Loucy (cell line): Measurements from ENCODE around the gene MRTFA.

Experiments
- H2AFZ ChIP-seq: fragments of 200-600 bp; sonication (generic); 2 replicates; pipeline ENCODE4 v1.6.0; 2016; ENCODE audit warnings: antibody characterized with exemption, mild to moderate bottlenecking, low read length, moderate library complexity
- H3F3A ChIP-seq: fragments of 200-600 bp; 2 replicates; pipeline ENCODE4 v1.6.0; 2016; ENCODE audit warnings: antibody characterized with exemption, low read depth, mild to moderate bottlenecking
- H3K27me3 ChIP-seq: fragments of 200-600 bp; sonication (generic); 2 replicates; pipeline ENCODE4 v1.6.1; 2014; ENCODE audit warnings: low read length, mild to moderate bottlenecking; ENCODE audit not compliant: insufficient read depth, poor library complexity, severe bottlenecking
- H3K36me3 ChIP-seq: fragments of 200-600 bp; sonication (generic); 2 replicates; pipeline ENCODE4 v1.6.1; 2016; ENCODE audit warnings: low read length; ENCODE audit not compliant: insufficient read depth
- H3K4me1 ChIP-seq: fragments of 200-600 bp; sonication (generic); 2 replicates; pipeline ENCODE4 v1.5.1; 2014; ENCODE audit warnings: low read length, mild to moderate bottlenecking; ENCODE audit not compliant: insufficient read depth, poor library complexity, severe bottlenecking
- H3K4me2 ChIP-seq: fragments of 200-600 bp; sonication (generic); 2 replicates; pipeline ENCODE4 v1.6.0; 2014; ENCODE audit warnings: antibody characterized with exemption, low read length, low read depth, mild to moderate bottlenecking; ENCODE audit not compliant: poor library complexity, severe bottlenecking
- H3K4me3 ChIP-seq: fragments of 200-600 bp; sonication (generic); 2 replicates; pipeline ENCODE4 v1.5.1; 2014; ENCODE audit warnings: low read length, mild to moderate bottlenecking, mixed read lengths; ENCODE audit not compliant: poor library complexity, severe bottlenecking
- H3K79me2 ChIP-seq: fragments of 200-600 bp; sonication (generic); 2 replicates; pipeline ENCODE4 v1.6.1; 2014; ENCODE audit warnings: low read length; ENCODE audit not compliant: insufficient read depth
- H3K9ac ChIP-seq: fragments of 200-600 bp; sonication (generic); 2 replicates; pipeline ENCODE4 v1.6.0; 2014; ENCODE audit warnings: mild to moderate bottlenecking, low read depth, low read length, moderate library complexity; ENCODE audit not compliant: poor library complexity, severe bottlenecking
- H3K9me2 ChIP-seq: fragments of 200-600 bp; sonication (generic); replicated peaks from 2 replicates; pipeline ENCODE4 v1.6.1; 2016; ENCODE audit warnings: low read depth, low read length, mixed read lengths
- H3K9me3 ChIP-seq: fragments of 200-600 bp; sonication (generic); 2 replicates; pipeline ENCODE4 v1.6.1; 2014; ENCODE audit warnings: mild to moderate bottlenecking, antibody characterized with exemption, low read length, low read depth; ENCODE audit not compliant: insufficient read depth
- H4K20me1 ChIP-seq: fragments of 200-600 bp; sonication (generic); 2 replicates; pipeline ENCODE4 v1.6.0; 2014; ENCODE audit warnings: antibody characterized with exemption, low read length, mild to moderate bottlenecking; ENCODE audit not compliant: insufficient read depth, poor library complexity, severe bottlenecking
- EZH2phosphoT487 ChIP-seq: fragments of 200-600 bp; IDR thresholded peaks from 2 replicates; pipeline ENCODE4 v1.6.1; 2018; ENCODE audit warnings: antibody characterized with exemption, mild to moderate bottlenecking, moderate library complexity, borderline replicate concordance
- TF ChIP-seq, protein P1 (sequence below): fragments of 200-600 bp; sonication (generic); conservative IDR thresholded peaks from 2 replicates; pipeline ENCODE4 v1.5.1; 2014; ENCODE audit warnings: mild to moderate bottlenecking, antibody characterized with exemption, low read length

Gene MRTFA

GRCh38 chr22:40651057-40651456 is 14.5 kb upstream of the MRTFA start:
- Histone ChIP-seq H3K9ac (peak overlapping the region; percentile 70), H3F3A (no peaks in the 10 kb centered on the region), H3K9me2 (no peaks in the 10 kb centered on the region), H2AFZ (peak overlapping the region; percentile 71), H3K79me2 (peaks cover 7% of the 10 kb centered on the region; the same call in 1 of the 2 replicates), H3K36me3 (no peaks in the 10 kb centered on the region), H4K20me1 (no peaks in the 10 kb centered on the region), H3K9me3 (no peaks in the 10 kb centered on the region), H3K4me2 (peak overlapping the region; percentile 64), H3K4me1 (no peaks in the 10 kb centered on the region), H3K4me3 (peak overlapping the region; percentile 72), H3K27me3 (no peaks in the 10 kb centered on the region)
- TF ChIP-seq, protein P1, sequence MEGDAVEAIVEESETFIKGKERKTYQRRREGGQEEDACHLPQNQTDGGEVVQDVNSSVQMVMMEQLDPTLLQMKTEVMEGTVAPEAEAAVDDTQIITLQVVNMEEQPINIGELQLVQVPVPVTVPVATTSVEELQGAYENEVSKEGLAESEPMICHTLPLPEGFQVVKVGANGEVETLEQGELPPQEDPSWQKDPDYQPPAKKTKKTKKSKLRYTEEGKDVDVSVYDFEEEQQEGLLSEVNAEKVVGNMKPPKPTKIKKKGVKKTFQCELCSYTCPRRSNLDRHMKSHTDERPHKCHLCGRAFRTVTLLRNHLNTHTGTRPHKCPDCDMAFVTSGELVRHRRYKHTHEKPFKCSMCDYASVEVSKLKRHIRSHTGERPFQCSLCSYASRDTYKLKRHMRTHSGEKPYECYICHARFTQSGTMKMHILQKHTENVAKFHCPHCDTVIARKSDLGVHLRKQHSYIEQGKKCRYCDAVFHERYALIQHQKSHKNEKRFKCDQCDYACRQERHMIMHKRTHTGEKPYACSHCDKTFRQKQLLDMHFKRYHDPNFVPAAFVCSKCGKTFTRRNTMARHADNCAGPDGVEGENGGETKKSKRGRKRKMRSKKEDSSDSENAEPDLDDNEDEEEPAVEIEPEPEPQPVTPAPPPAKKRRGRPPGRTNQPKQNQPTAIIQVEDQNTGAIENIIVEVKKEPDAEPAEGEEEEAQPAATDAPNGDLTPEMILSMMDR, result no peak
- no peak for TF ChIP-seq EZH2phosphoT487

- H3K4me3 ChIP-seq, result no peak overlapping the region
- no peaks in the 10 kb centered on the region for H3K9me3 ChIP-seq
- H3K36me3 ChIP-seq, result no peaks in the 10 kb centered on the region
- no peak overlapping the region for H3K9ac ChIP-seq
- H3F3A ChIP-seq, result no peaks in the 10 kb centered on the region
- H3K27me3 ChIP-seq, result no peaks in the 10 kb centered on the region
- H3K4me2 ChIP-seq, result no peak overlapping the region
- no peaks in the 10 kb centered on the region for H3K4me1 ChIP-seq
- H3K79me2 ChIP-seq, result peaks cover 7% of the 10 kb centered on the region; the same call in 1 of the 2 replicates
- H3K9me2 ChIP-seq, result no peaks in the 10 kb centered on the region
- no peak for TF ChIP-seq EZH2phosphoT487
- TF ChIP-seq, protein P1, result no peak
- H2AFZ ChIP-seq, result no peak overlapping the region
- H4K20me1 ChIP-seq, result no peaks in the 10 kb centered on the region
Measured at GRCh38 chr22:40648386-40648785, 11.9 kb upstream of the MRTFA start.

DNA sequence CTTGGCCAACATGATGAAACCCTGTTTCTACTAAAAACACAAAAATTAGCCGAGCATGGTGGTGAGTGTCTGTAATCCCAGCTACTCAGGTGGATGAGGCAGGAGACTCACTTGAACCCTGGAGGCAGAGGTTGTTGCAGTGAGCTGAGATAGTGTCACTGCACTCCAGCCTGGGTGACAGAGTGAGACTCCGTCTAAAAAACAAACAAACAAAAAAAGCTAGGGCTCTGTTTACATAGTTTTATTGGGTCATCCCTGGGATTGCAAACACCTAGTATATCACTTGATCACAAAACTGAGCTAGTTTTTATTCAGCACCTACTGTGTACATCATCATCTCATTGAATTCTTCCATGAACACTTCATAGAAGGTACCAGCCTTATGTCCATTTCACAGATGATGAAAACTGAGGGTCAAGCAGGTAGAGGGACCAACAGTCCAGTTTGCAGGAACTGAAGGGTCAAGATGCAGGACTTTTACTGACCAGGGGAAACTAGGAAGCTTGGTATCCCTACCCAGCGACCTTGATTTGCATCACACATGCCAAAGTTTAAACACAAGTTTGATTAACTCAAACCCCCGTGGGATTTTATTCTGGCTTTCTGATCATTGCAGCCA is 9.2 kb upstream of the MRTFA start:
- Histone ChIP-seq H3F3A (no peaks in the 10 kb centered on the region), H3K4me1 (no peaks in the 10 kb centered on the region), H2AFZ (peak overlapping the region; percentile 49; the same call in 1 of the 2 replicates), H3K4me2 (peak overlapping the region; percentile 41), H3K4me3 (no peak overlapping the region), H3K9me2 (no peaks in the 10 kb centered on the region), H3K79me2 (no peaks in the 10 kb centered on the region), H3K9me3 (no peaks in the 10 kb centered on the region), H3K9ac (no peak overlapping the region), H3K36me3 (no peaks in the 10 kb centered on the region), H4K20me1 (no peaks in the 10 kb centered on the region), H3K27me3 (no peaks in the 10 kb centered on the region)
- no peak for TF ChIP-seq EZH2phosphoT487
- TF ChIP-seq, protein P1, result no peak
